IMR-90 (cell line): ENCODE data around the gene BRAF.

Experiments used
- RCOR1 ChIP-seq: IDR thresholded peaks from 2 replicates; pipeline ENCODE4 v1.6.1; 2012; ENCODE audit warnings: mild to moderate bottlenecking, low read length, improper control_type of control experiment; ENCODE audit not compliant: insufficient replicate concordance
- TF ChIP-seq, protein P1 (sequence below): conservative IDR thresholded peaks from 2 replicates; pipeline ENCODE4 v1.5.1; 2012; ENCODE audit warnings: mild to moderate bottlenecking, low read depth, low read length, improper control_type of control experiment

GRCh38 chr7:140896996-140897395 lies 27.7 kb downstream of the BRAF start:
- no peak for TF ChIP-seq RCOR1
- TF ChIP-seq, protein P1, sequence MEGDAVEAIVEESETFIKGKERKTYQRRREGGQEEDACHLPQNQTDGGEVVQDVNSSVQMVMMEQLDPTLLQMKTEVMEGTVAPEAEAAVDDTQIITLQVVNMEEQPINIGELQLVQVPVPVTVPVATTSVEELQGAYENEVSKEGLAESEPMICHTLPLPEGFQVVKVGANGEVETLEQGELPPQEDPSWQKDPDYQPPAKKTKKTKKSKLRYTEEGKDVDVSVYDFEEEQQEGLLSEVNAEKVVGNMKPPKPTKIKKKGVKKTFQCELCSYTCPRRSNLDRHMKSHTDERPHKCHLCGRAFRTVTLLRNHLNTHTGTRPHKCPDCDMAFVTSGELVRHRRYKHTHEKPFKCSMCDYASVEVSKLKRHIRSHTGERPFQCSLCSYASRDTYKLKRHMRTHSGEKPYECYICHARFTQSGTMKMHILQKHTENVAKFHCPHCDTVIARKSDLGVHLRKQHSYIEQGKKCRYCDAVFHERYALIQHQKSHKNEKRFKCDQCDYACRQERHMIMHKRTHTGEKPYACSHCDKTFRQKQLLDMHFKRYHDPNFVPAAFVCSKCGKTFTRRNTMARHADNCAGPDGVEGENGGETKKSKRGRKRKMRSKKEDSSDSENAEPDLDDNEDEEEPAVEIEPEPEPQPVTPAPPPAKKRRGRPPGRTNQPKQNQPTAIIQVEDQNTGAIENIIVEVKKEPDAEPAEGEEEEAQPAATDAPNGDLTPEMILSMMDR: no peak
